Right atrium auricular region (tissue), 2 donors: ENCODE results near the gene RNASE3. TPM values are rescaled to one million over a fixed set of nuclear protein-coding genes. Genes with fewer than 3 reads are reported as not detected.
"Not testable (repeated sequence)": the region's sequence is repeated elsewhere in the genome, so short reads cannot be mapped to it uniquely, and the experiment has no call there.

ENCODE experiments used
- DNase-seq: peaks from one replicate; pipeline ENCODE4 v3.0.0-alpha.2; 2019; ENCODE audit warnings: low spot score
- H3K27ac ChIP-seq, 2 donors: fragments of 200-600 bp; sonication (generic); 1 replicate in 1 of 2; 2 replicates in 1 of 2; pipeline ENCODE4 v1.5.1; 2016 to 2019
- H3K27me3 ChIP-seq, 2 donors: fragments of 200-600 bp; sonication (generic); one replicate each; pipeline versions ENCODE4 v1.5.1 to v1.6.0; 2017 to 2019
- H3K36me3 ChIP-seq: fragments of 200-600 bp; sonication (generic); one replicate; pipeline ENCODE4 v1.5.1; 2016
- H3K4me1 ChIP-seq, 2 donors: fragments of 200-600 bp; sonication (generic); one replicate each; pipeline versions ENCODE4 v1.5.1 to v1.6.0; 2017 to 2019
- H3K4me3 ChIP-seq, 2 donors: fragments of 200-600 bp; sonication (generic); 1 replicate in 1 of 2; 2 replicates in 1 of 2; pipeline ENCODE4 v1.5.1; 2017 to 2019; ENCODE audit warnings: mild to moderate bottlenecking in 1 of 2, moderate library complexity in 1 of 2
- H3K9me3 ChIP-seq, 2 donors: fragments of 200-600 bp; sonication (generic); one replicate each; pipeline ENCODE4 v1.5.1; 2019
- total RNA-seq, 2 donors: library from RNA; depleted of rRNA; stranded (reverse); fragments of >200 nt; gene quantifications; one replicate each; pipeline ENCODE4 v1.1.0, GENCODE V29; 2016
- TF ChIP-seq, protein P1 (sequence below), 2 donors: fragments of 200-600 bp; sonication (generic); IDR thresholded peaks; one replicate each; pipeline ENCODE4 v1.5.1; 2019; ENCODE audit warnings: antibody characterized with exemption in 2 of 2

Gene RNASE3
- total RNA-seq, 2 donors from 2014 or later, result 0.59 TPM; not detected in 1

DNA sequence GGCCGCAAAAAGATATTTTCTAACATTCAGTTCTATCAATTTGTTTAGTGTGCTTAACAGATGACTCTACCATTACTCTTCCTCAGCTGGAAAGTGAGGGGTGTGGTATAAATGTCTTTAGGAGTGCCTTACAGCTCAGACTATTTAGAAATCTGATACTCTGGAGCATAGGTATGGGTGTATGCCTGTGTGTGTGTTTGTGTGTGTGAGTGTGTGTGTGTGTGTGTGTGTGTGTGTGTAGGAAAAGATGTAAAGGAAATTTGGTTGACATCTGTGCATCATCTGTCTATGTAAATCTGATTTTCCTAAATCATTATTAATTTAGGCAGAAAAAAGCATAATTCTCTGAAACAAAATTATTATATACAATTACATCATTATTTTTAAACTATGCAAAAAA is 16.0 kb downstream of the RNASE3 start:
- H3K4me3 ChIP-seq, result no peak overlapping the region
- H3K27ac ChIP-seq, result no peak overlapping the region
- H3K36me3 ChIP-seq, result no peaks in the 10 kb centered on the region
- TF ChIP-seq, protein P1, sequence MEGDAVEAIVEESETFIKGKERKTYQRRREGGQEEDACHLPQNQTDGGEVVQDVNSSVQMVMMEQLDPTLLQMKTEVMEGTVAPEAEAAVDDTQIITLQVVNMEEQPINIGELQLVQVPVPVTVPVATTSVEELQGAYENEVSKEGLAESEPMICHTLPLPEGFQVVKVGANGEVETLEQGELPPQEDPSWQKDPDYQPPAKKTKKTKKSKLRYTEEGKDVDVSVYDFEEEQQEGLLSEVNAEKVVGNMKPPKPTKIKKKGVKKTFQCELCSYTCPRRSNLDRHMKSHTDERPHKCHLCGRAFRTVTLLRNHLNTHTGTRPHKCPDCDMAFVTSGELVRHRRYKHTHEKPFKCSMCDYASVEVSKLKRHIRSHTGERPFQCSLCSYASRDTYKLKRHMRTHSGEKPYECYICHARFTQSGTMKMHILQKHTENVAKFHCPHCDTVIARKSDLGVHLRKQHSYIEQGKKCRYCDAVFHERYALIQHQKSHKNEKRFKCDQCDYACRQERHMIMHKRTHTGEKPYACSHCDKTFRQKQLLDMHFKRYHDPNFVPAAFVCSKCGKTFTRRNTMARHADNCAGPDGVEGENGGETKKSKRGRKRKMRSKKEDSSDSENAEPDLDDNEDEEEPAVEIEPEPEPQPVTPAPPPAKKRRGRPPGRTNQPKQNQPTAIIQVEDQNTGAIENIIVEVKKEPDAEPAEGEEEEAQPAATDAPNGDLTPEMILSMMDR (IDR thresholded peaks at IDR 0.05), result no peak
- no peaks in the 10 kb centered on the region for H3K4me1 ChIP-seq
- no peaks in the 10 kb centered on the region for H3K27me3 ChIP-seq
- no peak for DNase-seq
- H3K9me3 ChIP-seq, result no peaks in the 10 kb centered on the region

DNA sequence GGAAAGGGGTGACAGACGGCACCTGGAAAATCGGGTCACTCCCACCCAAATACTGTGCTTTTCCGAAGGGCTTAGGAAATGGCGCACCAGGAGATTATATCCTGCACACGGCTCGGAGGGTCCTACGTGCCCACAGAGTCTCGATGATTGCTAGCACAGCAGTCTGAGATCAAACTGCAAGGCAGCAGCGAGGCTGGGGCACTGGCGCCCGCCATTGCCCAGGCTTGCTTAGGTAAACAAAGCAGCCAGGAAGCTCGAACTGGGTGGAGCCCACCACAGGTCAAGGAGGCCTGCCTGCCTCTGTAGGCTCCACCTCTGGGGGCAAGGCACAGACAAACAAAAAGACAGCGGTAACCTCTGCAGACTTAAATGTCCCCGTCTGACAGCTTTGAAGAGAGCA is 19.6 kb downstream of the RNASE3 start:
- H3K27me3 ChIP-seq, H3K9me3 ChIP-seq, H3K36me3 ChIP-seq, DNase-seq, H3K4me3 ChIP-seq, H3K4me1 ChIP-seq, H3K27ac ChIP-seq: not testable (repeated sequence)

DNA sequence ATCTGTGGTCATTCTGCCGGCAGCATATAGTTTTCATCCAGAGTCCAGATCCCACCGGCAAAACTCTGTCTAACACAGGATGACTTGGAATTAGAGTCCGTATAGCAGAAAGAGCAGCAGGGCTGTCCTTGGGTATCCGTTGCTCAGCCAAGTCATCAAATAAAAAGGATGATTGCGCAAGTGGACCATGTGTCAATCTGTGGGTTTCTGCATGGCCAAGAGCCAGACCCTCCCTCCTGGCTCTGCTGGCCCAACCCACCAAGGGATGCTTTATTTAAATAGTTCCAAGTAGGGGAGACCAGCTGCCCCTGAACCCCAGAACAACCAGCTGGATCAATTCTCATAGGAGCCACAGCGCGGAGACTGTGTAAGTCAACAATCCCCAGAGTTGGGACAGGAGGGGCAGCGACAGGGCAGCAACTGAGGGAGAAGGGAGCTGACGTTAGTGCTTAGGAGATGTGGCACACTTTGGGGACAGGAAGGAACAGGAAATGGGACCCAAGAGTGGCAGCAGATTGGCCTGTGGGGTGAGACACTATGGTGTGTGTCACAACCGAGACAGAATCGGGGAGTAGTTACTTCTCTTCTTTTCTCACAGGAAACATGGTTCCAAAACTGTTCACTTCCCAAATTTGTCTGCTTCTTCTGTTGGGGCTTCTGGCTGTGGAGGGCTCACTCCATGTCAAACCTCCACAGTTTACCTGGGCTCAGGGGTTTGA is 28.0 kb downstream of the RNASE3 start:
- not testable (repeated sequence) for H3K4me3 ChIP-seq, H3K27me3 ChIP-seq, H3K4me1 ChIP-seq, H3K36me3 ChIP-seq, H3K27ac ChIP-seq, H3K9me3 ChIP-seq
- DNase-seq, result peak; percentile 58

DNA sequence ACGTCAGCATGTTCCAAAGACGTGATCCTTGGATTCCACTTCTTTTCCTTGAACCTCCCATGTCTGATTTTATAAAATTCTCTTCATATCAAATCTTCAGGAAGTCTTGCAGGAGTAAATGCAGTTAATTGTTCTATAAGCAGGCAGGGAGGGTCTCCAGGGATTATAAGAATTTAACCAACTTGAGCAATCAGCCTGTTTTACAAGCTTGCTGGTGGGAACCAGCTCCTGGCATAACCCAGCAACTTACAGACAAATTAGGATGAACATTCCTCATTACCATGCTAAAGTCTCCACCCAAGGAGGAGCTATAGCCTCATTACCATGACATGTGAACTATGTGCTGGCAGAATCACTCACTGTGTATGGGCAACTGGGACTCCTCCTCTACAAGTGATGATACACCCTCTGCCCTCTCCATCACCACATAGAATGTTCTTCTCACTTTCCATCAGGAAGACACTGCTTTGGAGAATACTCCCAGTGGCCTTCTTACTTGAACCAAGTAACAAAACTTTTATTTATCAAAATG is 32.6 kb downstream of the RNASE3 start:
- not testable (repeated sequence) for DNase-seq, H3K4me3 ChIP-seq, H3K27me3 ChIP-seq, H3K9me3 ChIP-seq, H3K36me3 ChIP-seq, H3K27ac ChIP-seq, H3K4me1 ChIP-seq

DNA sequence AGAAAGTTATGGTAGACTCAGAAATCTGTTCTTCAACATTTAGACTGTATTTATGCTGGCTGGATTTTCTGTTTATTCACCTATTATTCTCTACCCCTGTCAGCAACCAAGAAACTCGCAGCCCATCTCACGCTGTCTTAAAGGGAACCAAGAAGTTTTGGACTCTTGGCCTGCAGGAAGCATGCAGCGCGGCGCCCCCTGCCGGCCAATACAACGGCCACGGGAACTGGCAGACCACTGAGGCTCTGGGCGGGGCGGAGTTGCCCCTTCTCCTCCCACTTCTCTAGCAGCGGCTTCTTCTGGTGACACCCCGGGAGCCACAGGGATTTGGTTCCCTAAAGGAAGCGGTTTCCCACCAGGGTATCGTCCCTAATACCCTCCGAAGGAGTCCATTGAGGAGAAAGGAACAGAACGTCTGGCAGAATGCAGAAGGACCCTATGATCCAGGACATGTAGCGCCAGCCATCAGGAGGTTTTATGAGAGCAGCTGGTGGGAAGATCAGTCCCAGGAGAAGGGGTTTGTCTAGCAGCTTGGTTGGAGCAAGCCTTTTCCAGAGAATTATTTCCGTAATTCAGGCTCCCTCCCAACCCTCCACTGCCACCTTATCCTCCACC is 43.1 kb downstream of the RNASE3 start:
- Histone ChIP-seq H3K27me3 (no peaks in the 10 kb centered on the region), H3K4me3 (no peak overlapping the region), H3K27ac (no peak overlapping the region), H3K4me1 (no peaks in the 10 kb centered on the region), H3K36me3 (no peaks in the 10 kb centered on the region), H3K9me3 (no peaks in the 10 kb centered on the region)
- peak; percentile 61 for DNase-seq
- TF ChIP-seq, protein P1 (IDR thresholded peaks at IDR 0.05), result peak in 1 of 2 donors; percentile 45

DNA sequence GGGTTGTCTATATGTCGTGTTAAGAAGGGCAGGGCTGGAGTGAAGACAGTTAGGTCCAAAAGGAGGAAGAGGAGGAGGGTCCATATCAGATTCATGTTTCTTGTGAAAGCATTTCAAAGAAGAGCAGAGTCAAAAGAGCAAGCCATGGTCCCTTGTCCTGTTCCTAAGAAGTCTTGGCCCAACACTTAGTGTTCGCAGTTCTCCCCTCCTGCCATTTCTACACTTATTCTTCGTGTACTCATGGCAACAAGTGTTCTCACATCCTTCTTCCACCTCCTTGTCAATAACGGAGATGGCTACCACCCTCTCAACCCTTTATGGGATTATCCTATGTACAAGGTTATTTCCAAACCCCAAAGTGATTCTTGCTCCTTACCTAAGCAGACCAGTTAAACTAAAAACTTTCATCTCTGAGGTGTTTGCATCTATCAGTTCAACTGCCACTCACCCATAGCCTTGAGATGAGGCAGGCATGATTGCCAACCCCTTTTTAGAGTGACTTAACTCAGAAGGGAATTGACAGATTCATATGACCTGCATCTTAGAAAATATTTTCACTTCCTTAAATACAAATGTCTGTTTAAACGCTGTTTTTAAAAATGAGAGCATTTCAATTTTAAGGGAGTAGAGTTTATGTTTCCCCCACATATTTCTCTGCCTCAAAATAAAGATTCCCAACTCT is 44.3 kb downstream of the RNASE3 start:
- DNase-seq, result no peak
- TF ChIP-seq, protein P1 (IDR thresholded peaks at IDR 0.05), result no peak
- Histone ChIP-seq H3K27ac (no peak overlapping the region), H3K36me3 (no peaks in the 10 kb centered on the region), H3K4me1 (no peaks in the 10 kb centered on the region), H3K27me3 (no peaks in the 10 kb centered on the region), H3K4me3 (no peak overlapping the region), H3K9me3 (no peaks in the 10 kb centered on the region)

Other genes with a start within 250 kb of the RNASE3 start
- gene OR6S1, start 249.7 kb upstream of the RNASE3 start, total RNA-seq, result not detected
- 10 to 100 TPM; 19.5 to 44.4 TPM for gene RNASE4, start 206.8 kb upstream of the RNASE3 start, total RNA-seq
- 10 to 100 TPM in 1 of 2 donors, 1 to 10 TPM in 1; 4.4 to 14.5 TPM for gene ANG, start 202.6 kb upstream of the RNASE3 start, total RNA-seq
- gene EDDM3A, start 145.5 kb upstream of the RNASE3 start, total RNA-seq, result not detected
- not detected for gene EDDM3B, start 123.0 kb upstream of the RNASE3 start, total RNA-seq
- 10 to 100 TPM in 1 of 2 donors, 1 to 10 TPM in 1; 6.6 to 10.9 TPM for gene RNASE6, start 110.1 kb upstream of the RNASE3 start, total RNA-seq
- gene RNASE1, start 88.5 kb upstream of the RNASE3 start, total RNA-seq, result 100 to 1,000 TPM; 230 to 343 TPM
- 1 to 10 TPM; 2.9 to 4.1 TPM for gene RNASE2, start 64.1 kb downstream of the RNASE3 start, total RNA-seq
- gene METTL17, start 98.6 kb downstream of the RNASE3 start, total RNA-seq, result 10 to 100 TPM; 28.9 to 37.8 TPM
- not detected for gene SLC39A2, start 107.9 kb downstream of the RNASE3 start, total RNA-seq
- gene NDRG2, start 133.7 kb downstream of the RNASE3 start, total RNA-seq, result 100 to 1,000 TPM; 335 to 360 TPM
- gene TPPP2, start 138.8 kb downstream of the RNASE3 start, total RNA-seq, result under 1 TPM in 1 of 2 donors, not detected in 1; 0.86 TPM
- gene RNASE13, start 143.4 kb downstream of the RNASE3 start, total RNA-seq, result not detected
- gene RNASE7, start 151.0 kb downstream of the RNASE3 start, total RNA-seq, result not detected
- gene RNASE8, start 166.4 kb downstream of the RNASE3 start, total RNA-seq, result not detected
- gene ARHGEF40, start 178.9 kb downstream of the RNASE3 start, total RNA-seq, result 10 to 100 TPM; 14.3 to 16.0 TPM
- gene ZNF219, start 207.3 kb downstream of the RNASE3 start, total RNA-seq, result 10 to 100 TPM; 49.7 to 66.6 TPM
- not detected for gene TMEM253, start 209.7 kb downstream of the RNASE3 start, total RNA-seq